ENCODE measurements around the gene DENND6B. TPM values are rescaled to one million over a fixed set of nuclear protein-coding genes. Genes with fewer than 3 reads are reported as not detected.

Gene DENND6B
- total RNA-seq, 1 experiment from 2014 or later = 11.0 TPM

DNA sequence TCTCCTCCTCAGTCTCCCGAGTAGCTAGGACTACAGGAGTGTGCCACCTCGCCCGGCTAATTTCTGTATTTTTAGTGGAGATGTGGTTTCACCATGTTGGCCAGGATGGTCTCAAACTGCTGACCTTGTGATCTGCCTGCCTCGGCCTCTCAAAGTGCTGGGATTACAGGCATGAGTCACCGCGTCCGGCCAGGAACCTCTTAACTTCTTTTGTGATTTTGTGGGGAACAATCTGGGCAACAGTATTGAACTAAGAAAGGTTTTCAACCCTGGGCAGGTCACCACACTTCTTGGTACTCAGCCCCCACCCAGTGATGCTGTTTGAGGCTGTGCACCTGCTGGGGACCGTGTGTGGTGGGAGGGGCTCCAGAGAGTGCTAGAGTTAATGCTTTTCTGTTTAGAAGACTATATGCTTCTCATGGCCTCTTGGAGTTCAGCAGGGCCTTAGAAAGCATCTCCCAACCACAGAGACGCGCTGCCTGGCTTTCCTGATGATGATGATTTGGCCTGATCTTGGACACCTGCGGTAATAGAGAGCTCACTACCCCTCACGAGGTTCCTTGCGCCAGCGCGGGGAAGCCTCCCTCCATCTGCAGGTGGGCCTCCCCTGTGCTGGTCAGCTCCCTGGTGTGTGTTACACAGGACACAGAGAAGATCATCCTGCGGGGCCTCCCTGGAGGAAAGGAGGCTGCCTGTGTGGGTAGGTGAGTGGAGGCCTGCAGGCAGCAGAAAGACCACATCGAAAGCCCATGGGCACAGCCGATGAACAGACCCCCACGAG is 1.2 kb downstream of the DENND6B start:
- H3K4me1 ChIP-seq (ENCODE audit: control insufficient read depth in 1 of 2, insufficient read depth in 2 of 2, low read length in 2 of 2) = peaks cover 37 to 52% of the 10 kb centered on the region in 2 experiments
- no peaks in the 10 kb centered on the region for H3K27me3 ChIP-seq (ENCODE audit: insufficient read depth, low read length)
- H3K4me3 ChIP-seq (replicated peaks in 1 of 2; ENCODE audit: low read depth in 1 of 2, low read length in 2 of 2) = peak overlapping the region; percentile 47 to 80
- CTCF ChIA-PET = no interaction called here
- H3K79me2 ChIP-seq (ENCODE audit: insufficient read depth, low read length) = peaks cover 3% of the 10 kb centered on the region; the same call in 1 of the 2 replicates
- POLR2A ChIA-PET = interaction anchor here (0.6 kb wide), 1 partner anchor 84 kb away, joined by 4 read pairs; no protein-coding TSS in a partner anchor
- H4K20me1 ChIP-seq (ENCODE audit: insufficient read depth) = no peaks in the 10 kb centered on the region
- RAD21 ChIA-PET (ENCODE audit: low non-redundant PET in 1 of 2, low total read pairs in 2 of 2, uncharacterized antibody in 2 of 2, unreplicated experiment in 2 of 2) = interaction anchor here in 1 of 2 experiments (0.7 to 1.2 kb wide), 2 partner anchors 20 to 75 kb away, joined by 3 read pairs; partner anchors contain the start of gene HDAC10
- intact Hi-C loops (cut with micrococcal nuclease) = no loop called here
- H3K36me3 ChIP-seq (ENCODE audit: control insufficient read depth in 1 of 2, insufficient read depth in 2 of 2, low read length in 2 of 2) = no peaks in the 10 kb centered on the region
- no peak for TF ChIP-seq EZH2 (IDR thresholded peaks at IDR 0.05)
- TF ChIP-seq, protein P1, sequence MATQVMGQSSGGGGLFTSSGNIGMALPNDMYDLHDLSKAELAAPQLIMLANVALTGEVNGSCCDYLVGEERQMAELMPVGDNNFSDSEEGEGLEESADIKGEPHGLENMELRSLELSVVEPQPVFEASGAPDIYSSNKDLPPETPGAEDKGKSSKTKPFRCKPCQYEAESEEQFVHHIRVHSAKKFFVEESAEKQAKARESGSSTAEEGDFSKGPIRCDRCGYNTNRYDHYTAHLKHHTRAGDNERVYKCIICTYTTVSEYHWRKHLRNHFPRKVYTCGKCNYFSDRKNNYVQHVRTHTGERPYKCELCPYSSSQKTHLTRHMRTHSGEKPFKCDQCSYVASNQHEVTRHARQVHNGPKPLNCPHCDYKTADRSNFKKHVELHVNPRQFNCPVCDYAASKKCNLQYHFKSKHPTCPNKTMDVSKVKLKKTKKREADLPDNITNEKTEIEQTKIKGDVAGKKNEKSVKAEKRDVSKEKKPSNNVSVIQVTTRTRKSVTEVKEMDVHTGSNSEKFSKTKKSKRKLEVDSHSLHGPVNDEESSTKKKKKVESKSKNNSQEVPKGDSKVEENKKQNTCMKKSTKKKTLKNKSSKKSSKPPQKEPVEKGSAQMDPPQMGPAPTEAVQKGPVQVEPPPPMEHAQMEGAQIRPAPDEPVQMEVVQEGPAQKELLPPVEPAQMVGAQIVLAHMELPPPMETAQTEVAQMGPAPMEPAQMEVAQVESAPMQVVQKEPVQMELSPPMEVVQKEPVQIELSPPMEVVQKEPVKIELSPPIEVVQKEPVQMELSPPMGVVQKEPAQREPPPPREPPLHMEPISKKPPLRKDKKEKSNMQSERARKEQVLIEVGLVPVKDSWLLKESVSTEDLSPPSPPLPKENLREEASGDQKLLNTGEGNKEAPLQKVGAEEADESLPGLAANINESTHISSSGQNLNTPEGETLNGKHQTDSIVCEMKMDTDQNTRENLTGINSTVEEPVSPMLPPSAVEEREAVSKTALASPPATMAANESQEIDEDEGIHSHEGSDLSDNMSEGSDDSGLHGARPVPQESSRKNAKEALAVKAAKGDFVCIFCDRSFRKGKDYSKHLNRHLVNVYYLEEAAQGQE (IDR thresholded peaks at IDR 0.05; ENCODE audit: low read depth) = no peak
- TF ChIP-seq, protein P2, sequence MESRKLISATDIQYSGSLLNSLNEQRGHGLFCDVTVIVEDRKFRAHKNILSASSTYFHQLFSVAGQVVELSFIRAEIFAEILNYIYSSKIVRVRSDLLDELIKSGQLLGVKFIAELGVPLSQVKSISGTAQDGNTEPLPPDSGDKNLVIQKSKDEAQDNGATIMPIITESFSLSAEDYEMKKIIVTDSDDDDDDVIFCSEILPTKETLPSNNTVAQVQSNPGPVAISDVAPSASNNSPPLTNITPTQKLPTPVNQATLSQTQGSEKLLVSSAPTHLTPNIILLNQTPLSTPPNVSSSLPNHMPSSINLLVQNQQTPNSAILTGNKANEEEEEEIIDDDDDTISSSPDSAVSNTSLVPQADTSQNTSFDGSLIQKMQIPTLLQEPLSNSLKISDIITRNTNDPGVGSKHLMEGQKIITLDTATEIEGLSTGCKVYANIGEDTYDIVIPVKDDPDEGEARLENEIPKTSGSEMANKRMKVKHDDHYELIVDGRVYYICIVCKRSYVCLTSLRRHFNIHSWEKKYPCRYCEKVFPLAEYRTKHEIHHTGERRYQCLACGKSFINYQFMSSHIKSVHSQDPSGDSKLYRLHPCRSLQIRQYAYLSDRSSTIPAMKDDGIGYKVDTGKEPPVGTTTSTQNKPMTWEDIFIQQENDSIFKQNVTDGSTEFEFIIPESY (IDR thresholded peaks at IDR 0.05; ENCODE audit: extremely low read depth, insufficient replicate concordance, low read length) = no peak
- no peak for TF ChIP-seq FOSL1 (IDR thresholded peaks at IDR 0.05; ENCODE audit: low read depth)
- no peak for TF ChIP-seq SIN3A (IDR thresholded peaks at IDR 0.05; ENCODE audit: low read depth)
- no peak for TF ChIP-seq JUND (IDR thresholded peaks at IDR 0.05)
- no peak for TF ChIP-seq ZFX (IDR thresholded peaks at IDR 0.05)
- no peak for TF ChIP-seq TCF7L2 (IDR thresholded peaks at IDR 0.05; ENCODE audit: borderline replicate concordance, extremely low read depth, insufficient read depth, insufficient read length)
- TF ChIP-seq SP1 (IDR thresholded peaks at IDR 0.05; ENCODE audit: low read depth) = no peak
- TF ChIP-seq, protein P3, sequence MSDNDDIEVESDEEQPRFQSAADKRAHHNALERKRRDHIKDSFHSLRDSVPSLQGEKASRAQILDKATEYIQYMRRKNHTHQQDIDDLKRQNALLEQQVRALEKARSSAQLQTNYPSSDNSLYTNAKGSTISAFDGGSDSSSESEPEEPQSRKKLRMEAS (IDR thresholded peaks at IDR 0.05) = no peak
- TF ChIP-seq YY1 (IDR thresholded peaks at IDR 0.05; ENCODE audit: extremely low read depth, insufficient replicate concordance, low read depth, low read length) = no peak
- TF ChIP-seq, protein P4, sequence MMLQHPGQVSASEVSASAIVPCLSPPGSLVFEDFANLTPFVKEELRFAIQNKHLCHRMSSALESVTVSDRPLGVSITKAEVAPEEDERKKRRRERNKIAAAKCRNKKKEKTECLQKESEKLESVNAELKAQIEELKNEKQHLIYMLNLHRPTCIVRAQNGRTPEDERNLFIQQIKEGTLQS (IDR thresholded peaks at IDR 0.05) = no peak
- TSS peak; percentile 56 for BruUV-seq (replicated peaks)
- DNase-seq (ENCODE audit: low read depth, low spot score) = no peak
- peak overlapping the region; percentile 83; the same call in 1 of the 2 replicates for H3K27ac ChIP-seq (ENCODE audit: low read depth, low read length)
- H3K4me2 ChIP-seq (ENCODE audit: low read length) = peak overlapping the region; percentile 94
- H3K9me2 ChIP-seq (ENCODE audit: insufficient read depth) = no peaks in the 10 kb centered on the region
- H3K9ac ChIP-seq (ENCODE audit: low read length) = peak overlapping the region; percentile 67
- no peak for ATAC-seq
- H2AFZ ChIP-seq (ENCODE audit: low read depth, low read length, poor library complexity, severe bottlenecking) = no peak overlapping the region
- H3K9me3 ChIP-seq (ENCODE audit: control insufficient read depth in 1 of 2, insufficient read depth in 1 of 2, low read depth in 1 of 2, low read length in 2 of 2) = no peaks in the 10 kb centered on the region
